Activated CD8-positive, alpha-beta T cell treated with anti-CD3 and anti-CD28 coated beads for 36 hours (primary cell): ENCODE data around the gene IQCE. TPM values are rescaled to one million over a fixed set of nuclear protein-coding genes. Genes with fewer than 3 reads are reported as not detected.

Source experiments
- ATAC-seq: fragments of 200-7000 bp; cut with Tn5 transposase; one replicate; pipeline ENCODE4 v1.10.0; 2021; ENCODE audit warnings: mild to moderate bottlenecking, moderate library complexity
- CTCF ChIA-PET: fragments of 350-600 bp; sonication (Branson Sonifier 250); formaldehyde crosslinking; loops from one replicate; lab custom pipeline; 2021; ENCODE audit warnings: antibody characterized with exemption; lab: Charles Lee
- POLR2A ChIA-PET: fragments of 350-600 bp; sonication (Branson Sonifier 250); formaldehyde crosslinking; loops from one replicate; lab custom pipeline; 2021; ENCODE audit warnings: antibody characterized with exemption; lab: Charles Lee
- DNase-seq: peaks from one replicate; pipeline ENCODE4 v3.0.0-alpha.2; 2020
- H3K27ac Mint-ChIP-seq: one replicate; pipeline ENCODE4 v1.8.0; 2021; ENCODE audit warnings: mild to moderate bottlenecking, mixed read lengths
- H3K27me3 Mint-ChIP-seq: one replicate; pipeline ENCODE4 v1.8.0; 2021; ENCODE audit warnings: mixed read lengths
- H3K36me3 Mint-ChIP-seq: one replicate; pipeline ENCODE4 v1.8.0; 2021; ENCODE audit warnings: low read depth, mixed read lengths
- H3K4me1 Mint-ChIP-seq: one replicate; pipeline ENCODE4 v1.8.0; 2021; ENCODE audit warnings: low read depth, mixed read lengths
- H3K4me3 Mint-ChIP-seq: one replicate; pipeline ENCODE4 v1.8.0; 2021; ENCODE audit warnings: mild to moderate bottlenecking, moderate library complexity, mixed read lengths
- H3K9me3 Mint-ChIP-seq: one replicate; pipeline ENCODE4 v1.8.0; 2021; ENCODE audit warnings: mixed read lengths
- CTCF ChIP-seq: fragments of 200-600 bp; IDR thresholded peaks from one replicate; pipeline ENCODE4 v1.8.0; 2022; ENCODE audit warnings: antibody characterized with exemption, mild to moderate bottlenecking
- intact Hi-C: fragments of 100-400 bp; cut with micrococcal nuclease; formaldehyde crosslinking; loops from one replicate; pipeline ENCODE4 v1.10.0; 2022
- total RNA-seq, 2 experiments: library from RNA; stranded (reverse); gene quantifications; one replicate each; pipeline ENCODE4 v1.2.3, GENCODE V29; 2021

The IQCE gene
- total RNA-seq, 2 experiments from 2014 or later, result 4.0 to 4.3 TPM

- H3K9me3 Mint-ChIP-seq, result no peaks in the 10 kb centered on the region
- intact Hi-C loops, result loop anchor here (10.0 kb wide), 1 partner anchor 82 kb away; the partner anchor contains the start of gene TTYH3
- H3K36me3 Mint-ChIP-seq, result peaks cover 30% of the 10 kb centered on the region
- ChIA-PET POLR2A (no interaction called here), CTCF (interaction anchor here (1.1 to 1.5 kb wide), 3 partner anchors 83 to 213 kb away, joined by 3 read pairs; no protein-coding TSS in a partner anchor)
- ATAC-seq (no peak), DNase-seq (no peak)
- peaks cover 33% of the 10 kb centered on the region for H3K4me1 Mint-ChIP-seq
- H3K4me3 Mint-ChIP-seq, result peak overlapping the region; percentile 88
- peak overlapping the region; percentile 28 for H3K27ac Mint-ChIP-seq
- H3K27me3 Mint-ChIP-seq, result no peaks in the 10 kb centered on the region
- TF ChIP-seq CTCF, result no peak
These were observed 5.7 kb upstream of the IQCE start for GRCh38 chr7:2553108-2553507.

GRCh38 chr7:2553831-2554581 is 4.8 kb upstream of the IQCE start:
- Mint-ChIP-seq H3K36me3 (peaks cover 27% of the 10 kb centered on the region), H3K4me3 (peak overlapping the region; percentile 88)

GRCh38 chr7:2554661-2555111 is 4.1 kb upstream of the IQCE start:
- peaks cover 22% of the 10 kb centered on the region for H3K36me3 Mint-ChIP-seq
- peaks cover 33% of the 10 kb centered on the region for H3K4me1 Mint-ChIP-seq
- CTCF ChIA-PET, result interaction anchor here (0.9 to 1.0 kb wide), 2 partner anchors 8 to 26 kb away, joined by 3 read pairs; no protein-coding TSS in a partner anchor
- intact Hi-C loops, result loop anchor here (10.0 kb wide), 1 partner anchor 80 kb away; the partner anchor contains the start of gene TTYH3
- no peak for ATAC-seq
- DNase-seq, result no peak
- H3K27me3 Mint-ChIP-seq, result no peaks in the 10 kb centered on the region
- POLR2A ChIA-PET, result interaction anchor here (0.7 to 0.8 kb wide), 3 partner anchors 13 to 44 kb away, joined by 3 to 5 read pairs (median 4); no protein-coding TSS in a partner anchor
- no peak for TF ChIP-seq CTCF
- peak overlapping the region; percentile 95 for H3K27ac Mint-ChIP-seq
- peak overlapping the region; percentile 88 for H3K4me3 Mint-ChIP-seq
- no peaks in the 10 kb centered on the region for H3K9me3 Mint-ChIP-seq

More at GRCh38 chr7:2553831-2554581, 4.8 kb upstream of the IQCE start:
- TF ChIP-seq CTCF, result no peak
- intact Hi-C loops, result loop anchor here (10.0 kb wide), 1 partner anchor 81 kb away; the partner anchor contains the start of gene TTYH3
- Mint-ChIP-seq H3K4me1 (peaks cover 35% of the 10 kb centered on the region), H3K9me3 (no peaks in the 10 kb centered on the region), H3K27ac (peak overlapping the region; percentile 95), H3K27me3 (no peaks in the 10 kb centered on the region)
- ChIA-PET POLR2A (interaction anchor here (0.7 to 0.8 kb wide), 3 partner anchors 12 to 44 kb away, joined by 3 to 5 read pairs (median 4); no protein-coding TSS in a partner anchor), CTCF (interaction anchor here (0.9 to 1.5 kb wide), 4 partner anchors 9 to 156 kb away, joined by 3 read pairs; no protein-coding TSS in a partner anchor)
- ATAC-seq, result no peak
- DNase-seq, result no peak

GRCh38 chr7:2555121-2556052 is 3.4 kb upstream of the IQCE start, which contains the start of gene BRAT1:
Gene BRAT1, minus strand, starts transcription at chr7:2555524. Its CDS starts 1,093 bp downstream, at chr7:2554431.
- ATAC-seq, result peak; percentile 92
- Mint-ChIP-seq H3K4me1 (peaks cover 36% of the 10 kb centered on the region), H3K4me3 (peak within 1 kb of the TSS; percentile 88), H3K36me3 (peaks cover 21% of the 10 kb centered on the region), H3K27ac (peak within 1 kb of the TSS; percentile 95), H3K9me3 (no peaks in the 10 kb centered on the region), H3K27me3 (no peaks in the 10 kb centered on the region)
- TF ChIP-seq CTCF, result peak; percentile 73
- CTCF ChIA-PET, result interaction anchor here (0.6 to 1.1 kb wide), 2 partner anchors 28 to 53 kb away, joined by 3 to 4 read pairs; no protein-coding TSS in a partner anchor
- POLR2A ChIA-PET, result interaction anchor here (0.8 kb wide), 2 partner anchors 13 to 15 kb away, joined by 3 to 4 read pairs; no protein-coding TSS in a partner anchor
- DNase-seq, result peak; percentile 99
- intact Hi-C loops, result loop anchor here (10.0 kb wide), 1 partner anchor 79 kb away; the partner anchor contains the start of gene TTYH3
